NCI-H226 (cell line): ENCODE data around the gene SLC27A2.
"Not testable (repeated sequence)": the region's sequence is repeated elsewhere in the genome, so short reads cannot be mapped to it uniquely, and the experiment has no call there.

Experiments
- DNase-seq: peaks from one replicate; pipeline ENCODE4 v3.0.0-alpha.2; 2015

The SLC27A2 gene

GRCh38 chr15:50181969-50182218 lies at the start of gene SLC27A2:
Gene SLC27A2, plus strand, starts transcription at chr15:50182196. Its CDS starts 232 bp downstream, at chr15:50182428.
- DNase-seq = no peak

- DNase-seq = not testable (repeated sequence)
These were observed 49.6 kb upstream of the SLC27A2 start for GRCh38 chr15:50132251-50132984.

GRCh38 chr15:50134524-50135024 lies 47.4 kb upstream of the SLC27A2 start:
- DNase-seq = peak; percentile 65

GRCh38 chr15:50135031-50135551 lies 46.9 kb upstream of the SLC27A2 start:
- no peak for DNase-seq

GRCh38 chr15:50137330-50137761 lies 44.6 kb upstream of the SLC27A2 start:
- DNase-seq = peak; percentile 36

GRCh38 chr15:50137893-50138292 lies 44.1 kb upstream of the SLC27A2 start:
- DNase-seq = no peak

- DNase-seq = no peak
These were observed 43.6 kb upstream of the SLC27A2 start for GRCh38 chr15:50138391-50138790.

GRCh38 chr15:50140098-50140497 lies 41.9 kb upstream of the SLC27A2 start:
- DNase-seq = no peak

- no peak for DNase-seq
These were observed 41.0 kb upstream of the SLC27A2 start for GRCh38 chr15:50140983-50141382.

- no peak for DNase-seq
These were observed 40.1 kb upstream of the SLC27A2 start for GRCh38 chr15:50141856-50142255.

GRCh38 chr15:50143255-50143860 lies 38.6 kb upstream of the SLC27A2 start:
- DNase-seq = no peak

GRCh38 chr15:50144341-50145120 lies 37.5 kb upstream of the SLC27A2 start:
- DNase-seq = no peak

- DNase-seq = peak; percentile 73
These were observed 36.5 kb upstream of the SLC27A2 start for GRCh38 chr15:50145451-50145872.

- DNase-seq = no peak
These were observed 35.4 kb upstream of the SLC27A2 start for GRCh38 chr15:50146632-50147031.

- DNase-seq = peak; percentile 85
These were observed 33.5 kb upstream of the SLC27A2 start for GRCh38 chr15:50148362-50148963.

GRCh38 chr15:50149090-50149489 lies 32.9 kb upstream of the SLC27A2 start:
- DNase-seq = no peak

- DNase-seq = no peak
These were observed 31.6 kb upstream of the SLC27A2 start for GRCh38 chr15:50150349-50150748.

- DNase-seq = no peak
These were observed 31.1 kb upstream of the SLC27A2 start for GRCh38 chr15:50150851-50151250.

GRCh38 chr15:50151476-50151875 lies 30.5 kb upstream of the SLC27A2 start:
- DNase-seq = no peak

GRCh38 chr15:50158236-50158635 lies 23.8 kb upstream of the SLC27A2 start:
- DNase-seq = not testable (repeated sequence)

GRCh38 chr15:50162969-50163718 lies 18.9 kb upstream of the SLC27A2 start:
- peak; percentile 78 for DNase-seq

GRCh38 chr15:50163719-50164410 lies 18.1 kb upstream of the SLC27A2 start:
- DNase-seq = no peak
